Ovary (tissue), 9 donors: ENCODE results near the gene GFY. TPM values are rescaled to one million over a fixed set of nuclear protein-coding genes. Genes with fewer than 3 reads are reported as not detected.

Source experiments
- DNase-seq, 5 donors: peaks; one replicate each; pipeline ENCODE4 v3.0.0-alpha.2; 2019 to 2020
- H3K27ac ChIP-seq, 2 donors: fragments of 200-600 bp; one replicate each; pipeline versions ENCODE4 v1.5.1 to v1.8.0; 2019 to 2022
- H3K27me3 ChIP-seq: fragments of 200-600 bp; one replicate; pipeline ENCODE4 v1.8.0; 2022
- H3K36me3 ChIP-seq: fragments of 200-600 bp; sonication (generic); one replicate; pipeline ENCODE4 v1.5.1; 2019
- H3K4me1 ChIP-seq: one replicate; pipeline ENCODE4 v1.8.1; 2013; ENCODE audit warnings: mild to moderate bottlenecking, moderate library complexity; ENCODE audit not compliant: insufficient read depth
- H3K4me3 ChIP-seq: fragments of 200-600 bp; sonication (generic); one replicate; pipeline ENCODE4 v1.5.1; 2017
- H3K9me3 ChIP-seq, 2 donors: fragments of 200-600 bp in 1 of 2; sonication (generic) in 1 of 2; one replicate each; pipeline versions ENCODE4 v1.5.1 to v1.8.1; 2013 to 2019; ENCODE audit warnings: mild to moderate bottlenecking in 1 of 2, moderate library complexity in 1 of 2
- EP300 ChIP-seq: sonication (generic); formaldehyde crosslinking; IDR thresholded peaks from one replicate; pipeline ENCODE4 v1.6.1; 2017; ENCODE audit warnings: antibody characterized with exemption
- POLR2A ChIP-seq: fragments of 450-650 bp; IDR thresholded peaks from one replicate; pipeline ENCODE4 v1.6.1; 2017; ENCODE audit warnings: antibody characterized with exemption, mild to moderate bottlenecking, moderate library complexity
- WGBS, 3 donors: extraction: QIAGEN DNeasy Blood & Tissue Kit in 1 of 3; methylation state at CpG; one replicate each; pipeline versions ENCODE4 v1.1.5 to v1.1.7; 2013 to 2017; 5-methylcytosine and 5-hydroxymethylcytosine counted together
- intact Hi-C, 4 donors: fragments of 100-400 bp; cut with DNase I; formaldehyde crosslinking; loops; one replicate each; pipeline versions ENCODE4 v1.11.0 to v1.15.1; 2022 to 2023
- polyA plus RNA-seq, 2 donors: library from polyadenylated mRNA; stranded (reverse); fragments of 200-250 nt in 1 of 2; fragments of 350-450 nt in 1 of 2; fragmentation: Illumina TruSeq in 1 of 2; extraction: RNeasy Lipid Tissue Mini Kit (QIAGEN cat#74804) in 1 of 2; gene quantifications; one replicate each; pipeline ENCODE4 v1.2.3, GENCODE V29; 2013 to 2014
- total RNA-seq, 7 donors: library from RNA; depleted of rRNA in 2 of 7; stranded (reverse); fragments of >200 nt in 2 of 7; fragmentation: NEBNext Ultra II Directional in 3 of 7; extraction: Animal tissue kit (Norgen Biotek cat#: 25700) in 3 of 7; gene quantifications; one replicate each; pipeline versions ENCODE4 v1.1.0 to v1.2.4, GENCODE V29; 2016 to 2023
- TF ChIP-seq, protein P1 (sequence below), 3 donors: fragments of 450-650 bp in 2 of 3; fragments of 200-600 bp in 1 of 3; IDR thresholded peaks; one replicate each; pipeline versions ENCODE4 v1.5.1 to v1.8.0; 2016 to 2022; ENCODE audit warnings: antibody characterized with exemption in 3 of 3, mild to moderate bottlenecking in 1 of 3
- donor health status: DM: no; HTN: no; CAD: no; lungs with moderate emphysema.
- donor health status: DM: no; HTN: no; CAD: no.
- donor health status: Bipolar disorder and iron deficiency.
- donor health status: DM: yes; HTN: yes; CAD: no.
- donor health status: DM: no; HTN: no; CAD: no.
- donor health status: DM: yes; HTN: yes; CAD: no.

The GFY gene
- total and polyA plus RNA-seq, 9 donors, result not detected

GRCh38 chr19:49421039-49421877 lies 3.9 kb upstream of the GFY start:
- intact Hi-C loops, result no loop called here
- peak in 2 of 5 donors; percentile 59 to 63 for DNase-seq
- Histone ChIP-seq H3K4me3 (no peak overlapping the region), H3K27ac (no peak overlapping the region), H3K36me3 (no peaks in the 10 kb centered on the region), H3K9me3 (no peaks in the 10 kb centered on the region), H3K27me3 (peaks cover 9% of the 10 kb centered on the region), H3K4me1 (no peaks in the 10 kb centered on the region)
- WGBS, 3 donors, result 5 to 7% (median 6%) methylated on average over 48 of the region's 48 CpGs
- TF ChIP-seq, protein P1, sequence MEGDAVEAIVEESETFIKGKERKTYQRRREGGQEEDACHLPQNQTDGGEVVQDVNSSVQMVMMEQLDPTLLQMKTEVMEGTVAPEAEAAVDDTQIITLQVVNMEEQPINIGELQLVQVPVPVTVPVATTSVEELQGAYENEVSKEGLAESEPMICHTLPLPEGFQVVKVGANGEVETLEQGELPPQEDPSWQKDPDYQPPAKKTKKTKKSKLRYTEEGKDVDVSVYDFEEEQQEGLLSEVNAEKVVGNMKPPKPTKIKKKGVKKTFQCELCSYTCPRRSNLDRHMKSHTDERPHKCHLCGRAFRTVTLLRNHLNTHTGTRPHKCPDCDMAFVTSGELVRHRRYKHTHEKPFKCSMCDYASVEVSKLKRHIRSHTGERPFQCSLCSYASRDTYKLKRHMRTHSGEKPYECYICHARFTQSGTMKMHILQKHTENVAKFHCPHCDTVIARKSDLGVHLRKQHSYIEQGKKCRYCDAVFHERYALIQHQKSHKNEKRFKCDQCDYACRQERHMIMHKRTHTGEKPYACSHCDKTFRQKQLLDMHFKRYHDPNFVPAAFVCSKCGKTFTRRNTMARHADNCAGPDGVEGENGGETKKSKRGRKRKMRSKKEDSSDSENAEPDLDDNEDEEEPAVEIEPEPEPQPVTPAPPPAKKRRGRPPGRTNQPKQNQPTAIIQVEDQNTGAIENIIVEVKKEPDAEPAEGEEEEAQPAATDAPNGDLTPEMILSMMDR (IDR thresholded peaks at IDR 0.05), result no peak
- TF ChIP-seq EP300, result no peak
- no peak for TF ChIP-seq POLR2A

DNA sequence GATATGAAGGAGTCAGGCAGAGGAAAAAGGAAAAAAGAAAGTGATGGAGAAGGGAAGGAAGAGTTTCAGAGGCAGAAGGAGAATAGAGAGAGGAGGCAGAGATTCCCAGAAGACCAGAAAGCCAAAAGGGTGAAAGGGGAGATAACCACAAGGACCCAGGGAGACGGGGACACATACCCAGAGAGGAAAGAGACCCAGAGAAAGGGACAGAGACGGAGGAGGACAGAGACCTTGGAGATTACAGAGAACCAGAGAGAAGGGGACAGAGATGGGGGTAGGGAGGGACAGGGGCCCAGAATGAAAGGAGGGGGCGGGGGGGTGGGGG lies 3.3 kb upstream of the GFY start:
- Histone ChIP-seq H3K27ac (no peak overlapping the region), H3K36me3 (no peaks in the 10 kb centered on the region), H3K4me3 (no peak overlapping the region), H3K27me3 (peaks cover 9% of the 10 kb centered on the region), H3K9me3 (no peaks in the 10 kb centered on the region), H3K4me1 (no peaks in the 10 kb centered on the region)
- intact Hi-C loops, result no loop called here
- no peak for DNase-seq
- no peak for TF ChIP-seq EP300
- TF ChIP-seq, protein P1 (IDR thresholded peaks at IDR 0.05), result no peak
- no peak for TF ChIP-seq POLR2A
- 12 to 18% (median 16%) methylated on average over 3 of the region's 3 CpGs for WGBS, 3 donors

GRCh38 chr19:49422407-49423070 lies 2.6 kb upstream of the GFY start:
- Histone ChIP-seq H3K9me3 (no peaks in the 10 kb centered on the region), H3K36me3 (no peaks in the 10 kb centered on the region), H3K4me1 (no peaks in the 10 kb centered on the region), H3K4me3 (no peak overlapping the region), H3K27ac (no peak overlapping the region), H3K27me3 (peaks cover 9% of the 10 kb centered on the region)
- DNase-seq, result no peak
- 2 to 3% (median 2%) methylated on average over 34 to 58 of the region's 58 CpGs for WGBS, 3 donors
- TF ChIP-seq, protein P1 (IDR thresholded peaks at IDR 0.05), result no peak
- no peak for TF ChIP-seq EP300
- TF ChIP-seq POLR2A, result no peak
- intact Hi-C loops, result no loop called here

- Histone ChIP-seq H3K27me3 (peaks cover 9% of the 10 kb centered on the region), H3K27ac (no peak within 1 kb of the TSS), H3K9me3 (no peaks in the 10 kb centered on the region), H3K4me1 (peaks cover 1% of the 10 kb centered on the region), H3K4me3 (no peak within 1 kb of the TSS), H3K36me3 (no peaks in the 10 kb centered on the region)
- 3 to 5% (median 5%) methylated on average over 38 to 42 of the region's 42 CpGs for WGBS, 3 donors
- no peak for DNase-seq
- intact Hi-C loops, result no loop called here
- TF ChIP-seq EP300 (no peak), POLR2A (no peak)
- TF ChIP-seq, protein P1 (IDR thresholded peaks at IDR 0.05), result no peak
Measured at GRCh38 chr19:49423071-49423984, 1.9 kb upstream of the GFY start, which contains the start of gene PTH2. TSS of gene PTH2 (minus strand) at chr19:49423441. CDS start at chr19:49423339, 102 bp downstream.
